Activated CD8-positive, alpha-beta T cell treated with anti-CD3 and anti-CD28 coated beads for 36 hours (primary cell): ENCODE data around the gene ACYP2. TPM values are rescaled to one million over a fixed set of nuclear protein-coding genes. Genes with fewer than 3 reads are reported as not detected.

Experiments
- ATAC-seq: fragments of 200-7000 bp; cut with Tn5 transposase; one replicate; pipeline ENCODE4 v1.10.0; 2021; ENCODE audit warnings: mild to moderate bottlenecking, moderate library complexity
- CTCF ChIA-PET: fragments of 350-600 bp; sonication (Branson Sonifier 250); formaldehyde crosslinking; loops from one replicate; lab custom pipeline; 2021; ENCODE audit warnings: antibody characterized with exemption; lab: Charles Lee
- POLR2A ChIA-PET: fragments of 350-600 bp; sonication (Branson Sonifier 250); formaldehyde crosslinking; loops from one replicate; lab custom pipeline; 2021; ENCODE audit warnings: antibody characterized with exemption; lab: Charles Lee
- DNase-seq: peaks from one replicate; pipeline ENCODE4 v3.0.0-alpha.2; 2020
- H3K27ac Mint-ChIP-seq: one replicate; pipeline ENCODE4 v1.8.0; 2021; ENCODE audit warnings: mild to moderate bottlenecking, mixed read lengths
- H3K27me3 Mint-ChIP-seq: one replicate; pipeline ENCODE4 v1.8.0; 2021; ENCODE audit warnings: mixed read lengths
- H3K36me3 Mint-ChIP-seq: one replicate; pipeline ENCODE4 v1.8.0; 2021; ENCODE audit warnings: low read depth, mixed read lengths
- H3K4me1 Mint-ChIP-seq: one replicate; pipeline ENCODE4 v1.8.0; 2021; ENCODE audit warnings: low read depth, mixed read lengths
- H3K4me3 Mint-ChIP-seq: one replicate; pipeline ENCODE4 v1.8.0; 2021; ENCODE audit warnings: mild to moderate bottlenecking, moderate library complexity, mixed read lengths
- H3K9me3 Mint-ChIP-seq: one replicate; pipeline ENCODE4 v1.8.0; 2021; ENCODE audit warnings: mixed read lengths
- CTCF ChIP-seq: fragments of 200-600 bp; IDR thresholded peaks from one replicate; pipeline ENCODE4 v1.8.0; 2022; ENCODE audit warnings: antibody characterized with exemption, mild to moderate bottlenecking
- intact Hi-C: fragments of 100-400 bp; cut with micrococcal nuclease; formaldehyde crosslinking; loops from one replicate; pipeline ENCODE4 v1.10.0; 2022
- total RNA-seq, 2 experiments: library from RNA; stranded (reverse); gene quantifications; one replicate each; pipeline ENCODE4 v1.2.3, GENCODE V29; 2021

ACYP2 gene
- total RNA-seq, 2 experiments from 2014 or later: 5.8 to 6.0 TPM

- ATAC-seq (no peak), DNase-seq (no peak)
- ChIA-PET CTCF (no interaction called here), POLR2A (no interaction called here)
- TF ChIP-seq CTCF: no peak
- H3K27ac Mint-ChIP-seq: no peak overlapping the region
- no peaks in the 10 kb centered on the region for H3K27me3 Mint-ChIP-seq
- H3K9me3 Mint-ChIP-seq: no peaks in the 10 kb centered on the region
- H3K36me3 Mint-ChIP-seq: peaks cover 2% of the 10 kb centered on the region
- no peak overlapping the region for H3K4me3 Mint-ChIP-seq
- intact Hi-C loops: no loop called here
- no peaks in the 10 kb centered on the region for H3K4me1 Mint-ChIP-seq
Measured at GRCh38 chr2:54255230-54256090, 140.0 kb downstream of the ACYP2 start.

GRCh38 chr2:54256091-54256694 is 140.8 kb downstream of the ACYP2 start, which contains the start of gene TSPYL6:
Gene TSPYL6, minus strand, starts transcription at chr2:54256229. Its CDS starts 78 bp downstream, at chr2:54256151.
- no peak for ATAC-seq
- TF ChIP-seq CTCF: no peak
- H3K27ac Mint-ChIP-seq: no peak within 1 kb of the TSS

GRCh38 chr2:54258166-54258565 is 142.8 kb downstream of the ACYP2 start:
- Mint-ChIP-seq H3K4me3 (no peak overlapping the region), H3K27me3 (no peaks in the 10 kb centered on the region), H3K27ac (no peak overlapping the region), H3K9me3 (no peaks in the 10 kb centered on the region), H3K36me3 (peaks cover 2% of the 10 kb centered on the region), H3K4me1 (no peaks in the 10 kb centered on the region)
- ATAC-seq (no peak), DNase-seq (no peak)
- ChIA-PET POLR2A (no interaction called here), CTCF (no interaction called here)
- intact Hi-C loops: no loop called here
- no peak for TF ChIP-seq CTCF

More at GRCh38 chr2:54256091-54256694, 140.8 kb downstream of the ACYP2 start, which contains the start of gene TSPYL6:
- ChIA-PET CTCF (no interaction called here), POLR2A (no interaction called here)
- no peaks in the 10 kb centered on the region for H3K9me3 Mint-ChIP-seq
- no peaks in the 10 kb centered on the region for H3K4me1 Mint-ChIP-seq
- no peaks in the 10 kb centered on the region for H3K27me3 Mint-ChIP-seq
- DNase-seq: no peak
- H3K36me3 Mint-ChIP-seq: peaks cover 2% of the 10 kb centered on the region
- intact Hi-C loops: no loop called here
- H3K4me3 Mint-ChIP-seq: no peak within 1 kb of the TSS

- H3K27me3 Mint-ChIP-seq: no peaks in the 10 kb centered on the region
- ATAC-seq: no peak
- no peak for DNase-seq
- ChIA-PET CTCF (interaction anchor here (1.0 kb wide), 1 partner anchor 42 kb away, joined by 3 read pairs; no protein-coding TSS in a partner anchor), POLR2A (no interaction called here)
- H3K36me3 Mint-ChIP-seq: no peaks in the 10 kb centered on the region
- no peak overlapping the region for H3K27ac Mint-ChIP-seq
- intact Hi-C loops: no loop called here
- no peak for TF ChIP-seq CTCF
- peaks cover 3% of the 10 kb centered on the region for H3K9me3 Mint-ChIP-seq
- H3K4me1 Mint-ChIP-seq: no peaks in the 10 kb centered on the region
- H3K4me3 Mint-ChIP-seq: no peak overlapping the region
Measured at GRCh38 chr2:54259413-54260240, 144.2 kb downstream of the ACYP2 start.
